SK-MEL-5 (cell line): Measurements from ENCODE around the gene PTPRE. TPM values are rescaled to one million over a fixed set of nuclear protein-coding genes. Genes with fewer than 3 reads are reported as not detected.
A peak's percentile ranks its signal among the peaks of the same experiment; 100 is the strongest.

Experiments used
- DNase-seq: peaks from one replicate; pipeline ENCODE4 v3.0.0-alpha.2; 2016; ENCODE audit warnings: low read depth, low spot score
- in situ Hi-C: cut with HindIII; loops from 2 replicates; pipeline ENCODE4 v1.10.0; 2016; ENCODE audit warnings: low sequenced_read_pairs, high pct_unique_total_duplicates, low pct_unique_long_range_greater_than_20kb
- polyA plus RNA-seq, 2 experiments: library from polyadenylated mRNA; depleted of rRNA; stranded (reverse); fragments of >200 nt; gene quantifications; 2 replicates each; pipeline ENCODE4 v1.2.3, GENCODE V29; 2015
- total RNA-seq: library from RNA; depleted of rRNA; stranded (reverse); fragments of >200 nt; shearing (Covaris generic); gene quantifications from 2 replicates; pipeline ENCODE4 v1.2.3, GENCODE V29; 2014; rRNA removed

Gene PTPRE
- 0.03 TPM in 1 of 2 replicates, not detected in the other for total RNA-seq
- polyA plus RNA-seq (2015; cell fraction: cytosol; rRNA removed) = not detected in 2 replicates
- polyA plus RNA-seq (2015; cell fraction: nucleus; rRNA removed) = 0.20 and 0.22 TPM in 2 replicates

GRCh38 chr10:127906548-127907377, at the start of gene PTPRE:
Gene PTPRE, plus strand, starts transcription at chr10:127907103. Its CDS starts 133,779 bp downstream, at chr10:128040882.
- DNase-seq = peak; percentile 38
- in situ Hi-C loops = no loop called here

- DNase-seq = no peak
- in situ Hi-C loops = no loop called here
Measured at GRCh38 chr10:127860592-127860991, 46.3 kb upstream of the PTPRE start.

GRCh38 chr10:127863231-127863825, 43.6 kb upstream of the PTPRE start:
- in situ Hi-C loops = no loop called here
- DNase-seq = no peak

- in situ Hi-C loops = no loop called here
- no peak for DNase-seq
Measured at GRCh38 chr10:127866276-127867013, 40.5 kb upstream of the PTPRE start.

- in situ Hi-C loops = no loop called here
- DNase-seq = no peak
Measured at GRCh38 chr10:127867805-127868204, 39.1 kb upstream of the PTPRE start.

- no peak for DNase-seq
- in situ Hi-C loops = no loop called here
Measured at GRCh38 chr10:127869329-127869728, 37.6 kb upstream of the PTPRE start.

- in situ Hi-C loops = no loop called here
- DNase-seq = no peak
Measured at GRCh38 chr10:127871631-127872010, 35.3 kb upstream of the PTPRE start.

- in situ Hi-C loops = no loop called here
- no peak for DNase-seq
Measured at GRCh38 chr10:127872011-127872761, 34.7 kb upstream of the PTPRE start.

GRCh38 chr10:127872871-127873600, 33.9 kb upstream of the PTPRE start:
- in situ Hi-C loops = no loop called here
- peak; percentile 27 for DNase-seq

- no peak for DNase-seq
- in situ Hi-C loops = no loop called here
Measured at GRCh38 chr10:127873901-127874470, 32.9 kb upstream of the PTPRE start.

- in situ Hi-C loops = no loop called here
- no peak for DNase-seq
Measured at GRCh38 chr10:127874671-127875448, 32.0 kb upstream of the PTPRE start.

GRCh38 chr10:127875449-127875765, 31.5 kb upstream of the PTPRE start:
- DNase-seq = no peak
- in situ Hi-C loops = no loop called here

- in situ Hi-C loops = no loop called here
Measured at GRCh38 chr10:127875916-127876315, 31.0 kb upstream of the PTPRE start.

GRCh38 chr10:127877116-127877515, 29.8 kb upstream of the PTPRE start:
- DNase-seq = no peak
- in situ Hi-C loops = no loop called here

More at GRCh38 chr10:127875916-127876315, 31.0 kb upstream of the PTPRE start:
- no peak for DNase-seq

- in situ Hi-C loops = no loop called here
- no peak for DNase-seq
Measured at GRCh38 chr10:127877699-127878098, 29.2 kb upstream of the PTPRE start.

GRCh38 chr10:127878475-127879055, 28.3 kb upstream of the PTPRE start:
- in situ Hi-C loops = no loop called here
- no peak for DNase-seq
